ENCODE measurements around the gene HS3ST1.

HS3ST1 gene

DNA sequence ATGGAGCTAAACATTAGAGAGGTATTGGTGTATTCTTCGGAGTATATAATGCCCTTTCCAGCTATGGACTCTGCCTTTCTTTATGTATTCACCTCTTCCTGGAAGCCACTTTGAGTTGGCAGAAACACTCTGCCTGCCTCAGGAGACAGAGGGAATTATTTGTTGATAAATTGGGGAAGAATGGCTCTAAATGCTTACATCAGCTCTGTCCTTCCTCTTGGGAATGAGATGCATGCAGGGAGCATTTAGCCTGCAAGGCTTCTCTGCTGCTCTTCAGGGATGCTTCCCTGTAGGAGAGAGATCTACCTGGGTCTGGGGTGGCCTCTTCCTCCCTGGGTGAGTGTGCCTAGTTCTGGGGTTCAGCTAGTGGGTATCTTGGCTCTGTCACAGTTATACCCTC lies 6.9 kb upstream of the HS3ST1 start:
- no peak for DNase-seq

GRCh38 chr4:11431111-11431510 lies 2.4 kb upstream of the HS3ST1 start:
- DNase-seq = no peak

DNA sequence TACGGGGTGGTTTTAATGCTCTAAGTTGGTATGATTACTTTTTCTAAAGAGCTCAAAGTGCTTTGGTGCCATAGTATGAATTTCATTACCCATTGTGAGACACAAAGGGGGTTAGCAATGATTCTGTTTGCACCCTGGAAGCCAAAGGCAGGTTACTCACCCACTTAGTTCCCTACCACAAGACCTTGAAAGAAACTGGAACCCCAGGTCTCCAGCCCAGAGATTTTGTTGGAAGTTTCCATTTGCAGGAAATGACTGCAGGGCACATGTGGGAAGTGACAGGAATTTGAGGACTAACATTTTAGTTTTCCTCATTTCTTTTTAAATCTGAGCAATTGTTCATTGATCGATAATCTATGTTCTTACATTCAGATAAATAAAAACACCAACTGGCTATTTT lies 1.8 kb upstream of the HS3ST1 start:
- DNase-seq = no peak

- DNase-seq = no peak
Measured at GRCh38 chr4:11429699-11430045, 978 bp upstream of the HS3ST1 start.

DNA sequence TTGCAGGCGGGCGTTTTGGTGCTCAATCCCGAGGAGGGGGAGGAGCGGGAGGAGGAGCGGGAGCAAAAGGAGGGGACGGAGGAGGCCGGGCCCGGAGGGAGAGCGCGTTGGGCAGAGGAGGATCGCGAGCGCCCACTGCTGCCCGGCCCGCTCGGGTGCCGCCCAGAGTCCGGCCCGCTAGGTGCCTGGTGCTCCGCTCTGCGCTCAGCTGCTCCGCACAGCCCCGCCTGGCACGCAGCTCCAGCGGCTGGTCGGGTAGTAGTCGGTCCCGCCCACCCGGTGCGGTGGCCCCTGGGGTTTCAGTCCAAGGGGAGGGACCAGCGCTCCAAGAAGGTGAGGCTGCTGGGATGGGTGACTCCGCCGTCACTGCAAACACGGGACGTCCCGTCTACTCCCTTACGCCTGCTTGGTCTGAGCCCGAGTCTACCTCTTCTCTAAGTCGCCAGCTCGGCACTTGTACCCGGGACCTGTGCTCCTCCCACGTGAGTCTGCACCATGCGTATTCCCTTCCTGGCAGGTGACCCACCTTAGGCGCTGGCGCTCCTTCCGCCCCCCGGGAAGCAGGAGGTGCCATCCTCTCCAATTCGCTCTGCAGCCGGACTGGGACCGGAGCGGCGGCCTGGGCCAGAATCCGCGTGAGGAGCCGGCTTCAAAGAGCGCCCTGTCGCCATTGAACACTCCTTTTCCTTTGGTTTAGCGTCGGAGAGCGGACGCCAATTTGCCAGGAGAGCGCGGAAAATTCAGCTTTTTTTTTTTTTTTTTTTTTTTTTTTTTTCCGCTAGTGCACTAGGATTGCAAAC lies 405 bp upstream of the HS3ST1 start:
- peak in 49 of 56 donors; percentile 8 to 73 (median 44) for DNase-seq

GRCh38 chr4:11427121-11427996 lies 1.3 kb downstream of the HS3ST1 start:
- peak in 3 of 56 donors; percentile 8 to 10 (median 9) for DNase-seq

DNA sequence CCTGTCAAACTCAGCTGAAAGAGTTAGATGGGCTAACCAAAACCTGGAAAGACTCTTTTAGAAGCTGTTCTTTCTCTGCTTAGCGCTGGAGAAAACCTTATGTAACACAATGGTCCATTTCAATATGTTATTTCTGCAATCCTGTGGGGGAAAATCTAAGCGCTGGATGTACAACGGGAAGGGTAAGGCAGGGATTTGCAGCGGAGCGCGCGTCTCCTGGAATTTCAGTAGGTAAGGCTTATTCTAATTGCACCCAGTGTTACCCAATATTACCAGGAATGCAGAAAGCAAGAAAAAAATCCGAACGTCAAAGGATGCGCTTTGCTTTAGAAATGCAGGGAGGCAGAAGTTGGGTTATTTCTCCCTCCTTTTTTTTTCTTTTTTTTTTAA lies 2.0 kb downstream of the HS3ST1 start:
- no peak for DNase-seq

- no peak for DNase-seq
Measured at GRCh38 chr4:11426003-11426402, 2.7 kb downstream of the HS3ST1 start.

GRCh38 chr4:11424856-11425255 lies 3.8 kb downstream of the HS3ST1 start:
- no peak for DNase-seq

GRCh38 chr4:11424000-11424399 lies 4.7 kb downstream of the HS3ST1 start:
- peak in 3 of 56 donors; percentile 7 to 28 (median 9) for DNase-seq

- DNase-seq = no peak
Measured at GRCh38 chr4:11423465-11423864, 5.2 kb downstream of the HS3ST1 start.

DNA sequence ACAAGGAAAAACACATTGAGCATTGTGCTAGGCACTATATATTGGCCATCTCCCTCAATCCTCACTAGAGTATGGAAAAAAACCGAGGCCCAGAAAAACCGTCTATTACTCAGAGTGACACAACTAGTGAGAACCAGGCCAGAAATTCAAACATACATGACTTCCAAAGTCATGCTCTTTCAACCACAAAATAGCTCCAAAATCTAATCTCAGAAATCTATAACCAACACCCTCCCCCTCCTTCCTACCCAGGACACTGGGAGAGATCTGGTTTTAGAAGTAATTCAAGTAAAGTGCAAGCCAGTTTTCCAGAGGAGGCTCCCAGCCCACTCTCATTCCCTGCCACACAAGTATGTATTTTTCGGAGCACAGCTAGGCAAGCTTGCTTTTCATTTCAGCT lies 7.6 kb downstream of the HS3ST1 start:
- DNase-seq = no peak

GRCh38 chr4:11420327-11420726 lies 8.4 kb downstream of the HS3ST1 start:
- DNase-seq = no peak

GRCh38 chr4:11418610-11419009 lies 10.1 kb downstream of the HS3ST1 start:
- DNase-seq = no peak

DNA sequence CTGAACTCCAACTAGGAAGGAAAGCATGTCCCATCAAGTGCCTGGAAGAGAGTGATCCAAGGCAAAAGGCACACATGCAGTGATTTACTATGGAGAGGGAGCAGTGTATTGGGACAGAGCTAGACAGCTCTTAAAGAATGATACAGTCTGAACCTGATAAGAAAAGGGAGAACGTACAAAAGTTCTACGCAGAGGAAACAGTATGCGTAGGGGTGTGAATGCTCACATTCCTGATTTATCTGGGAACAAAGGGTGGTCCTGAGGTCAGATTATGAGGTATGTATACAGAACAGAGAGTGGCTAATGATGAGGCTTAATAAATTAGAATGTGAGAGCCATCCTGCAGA lies 12.0 kb downstream of the HS3ST1 start:
- no peak for DNase-seq

GRCh38 chr4:11416071-11416766 lies 12.5 kb downstream of the HS3ST1 start:
- DNase-seq = no peak

DNA sequence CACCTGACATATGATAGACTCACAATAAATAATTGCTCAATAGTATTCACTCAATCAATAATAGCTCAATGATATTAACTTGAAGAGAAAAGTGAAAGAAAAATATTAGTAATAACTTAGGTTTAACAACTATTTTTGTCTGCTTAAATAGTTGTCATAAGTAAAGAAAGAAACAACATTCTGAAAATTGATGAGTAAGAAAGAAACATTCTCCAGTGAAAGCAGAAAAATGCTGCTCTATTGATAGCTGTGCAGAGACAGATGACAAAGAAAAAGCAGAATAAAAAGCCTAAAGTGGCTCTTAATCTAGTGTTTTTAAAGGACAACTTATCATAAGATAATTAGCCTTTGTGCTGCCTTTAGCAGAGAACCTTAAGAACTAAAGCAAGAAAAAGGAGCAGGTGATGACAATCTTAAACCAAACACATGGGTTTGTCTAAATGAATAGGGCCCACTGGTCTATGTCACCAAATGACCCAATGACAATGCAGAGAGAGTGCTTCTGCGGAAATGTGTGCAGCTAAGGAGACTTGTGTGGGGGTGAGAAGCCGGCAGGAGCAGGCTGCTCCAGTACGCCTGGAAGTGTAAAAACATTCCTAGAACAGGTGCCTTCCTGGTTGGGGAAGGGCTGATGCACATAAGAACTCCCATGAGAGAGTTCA lies 13.2 kb downstream of the HS3ST1 start:
- DNase-seq = no peak

GRCh38 chr4:11412211-11412610 lies 16.5 kb downstream of the HS3ST1 start:
- DNase-seq = no peak

- no peak for DNase-seq
Measured at GRCh38 chr4:11409632-11410031, 19.1 kb downstream of the HS3ST1 start.

DNA sequence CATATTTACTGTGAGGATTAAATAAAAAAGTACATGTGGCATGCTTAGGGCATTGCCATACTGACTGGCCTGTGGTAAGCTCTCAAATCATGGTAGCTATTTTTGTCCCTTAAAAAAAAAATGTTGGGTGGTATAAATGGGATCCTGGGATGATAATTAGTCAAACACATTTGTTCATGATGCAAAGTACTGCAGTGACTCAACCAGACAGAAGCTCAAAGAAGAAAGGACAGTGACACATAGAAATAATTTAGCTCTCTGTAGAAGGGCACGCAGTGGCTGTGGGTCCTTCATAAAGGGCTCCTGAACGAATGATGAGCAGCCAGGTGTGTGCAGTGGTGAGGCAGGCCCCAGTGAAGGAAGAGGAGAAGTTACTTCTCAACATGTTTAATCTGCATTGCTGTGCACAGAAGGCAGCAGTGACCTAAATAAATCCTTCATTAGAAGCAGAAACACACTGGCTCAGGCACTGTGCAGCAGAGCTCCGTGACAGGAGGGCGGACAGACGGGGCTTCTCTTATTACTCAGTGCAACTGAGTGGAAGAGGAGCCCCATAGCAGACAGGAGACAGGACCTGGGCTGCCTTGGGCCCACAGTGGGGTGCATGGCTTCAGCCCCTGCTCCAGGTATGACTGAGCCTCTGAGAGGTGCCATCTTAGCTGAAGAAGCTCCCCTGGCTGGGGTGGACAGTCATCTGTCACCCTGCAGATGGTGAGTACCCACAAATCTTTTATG lies 20.3 kb downstream of the HS3ST1 start:
- no peak for DNase-seq

- no peak for DNase-seq
Measured at GRCh38 chr4:11407551-11407950, 21.1 kb downstream of the HS3ST1 start.
